ENCODE measurements around the gene MAGI2. TPM values are rescaled to one million over a fixed set of nuclear protein-coding genes. Genes with fewer than 3 reads are reported as not detected.
A peak's percentile ranks its signal among the peaks of the same experiment; 100 is the strongest.

Gene MAGI2
- total RNA-seq, 1 donor = 18.8 TPM

DNA sequence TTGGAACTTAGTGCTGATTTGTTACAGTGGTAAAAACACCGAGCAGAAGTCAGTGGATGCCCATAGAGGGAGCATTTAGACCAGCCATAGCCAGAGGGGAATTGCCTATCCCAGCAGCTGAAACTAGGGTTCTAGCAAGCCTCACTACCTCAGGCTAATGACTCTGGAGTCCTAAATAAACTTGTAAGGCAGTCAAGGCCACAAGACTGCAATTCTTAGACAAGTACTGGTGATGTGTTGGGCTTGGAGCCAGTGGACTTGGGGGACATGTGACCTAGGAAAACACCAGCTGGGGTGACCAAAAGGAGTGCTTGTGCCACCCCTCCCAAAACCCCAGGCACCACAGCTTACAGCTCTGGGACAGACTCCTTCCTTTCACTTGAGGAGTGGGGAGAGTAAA is 209.0 kb downstream of the MAGI2 start:
- H3K4me3 ChIP-seq (ENCODE audit: insufficient read depth, low read length) = no peak overlapping the region
- no peak for DNase-seq (ENCODE audit: insufficient read length, low spot score, missing footprints)
- no peaks in the 10 kb centered on the region for H3K36me3 ChIP-seq (ENCODE audit: insufficient read depth, low read length)
- no peak overlapping the region for H2AFZ ChIP-seq (ENCODE audit: low read length)
- H3K79me2 ChIP-seq (ENCODE audit: insufficient read depth, low read length) = no peaks in the 10 kb centered on the region
- no peaks in the 10 kb centered on the region for H3K27me3 ChIP-seq (ENCODE audit: insufficient read depth, low read length)
- H4K20me1 ChIP-seq (ENCODE audit: insufficient read depth, low read length) = no peaks in the 10 kb centered on the region
- H3K4me2 ChIP-seq (ENCODE audit: insufficient read depth, low read length) = no peak overlapping the region
- TF ChIP-seq, protein P1, sequence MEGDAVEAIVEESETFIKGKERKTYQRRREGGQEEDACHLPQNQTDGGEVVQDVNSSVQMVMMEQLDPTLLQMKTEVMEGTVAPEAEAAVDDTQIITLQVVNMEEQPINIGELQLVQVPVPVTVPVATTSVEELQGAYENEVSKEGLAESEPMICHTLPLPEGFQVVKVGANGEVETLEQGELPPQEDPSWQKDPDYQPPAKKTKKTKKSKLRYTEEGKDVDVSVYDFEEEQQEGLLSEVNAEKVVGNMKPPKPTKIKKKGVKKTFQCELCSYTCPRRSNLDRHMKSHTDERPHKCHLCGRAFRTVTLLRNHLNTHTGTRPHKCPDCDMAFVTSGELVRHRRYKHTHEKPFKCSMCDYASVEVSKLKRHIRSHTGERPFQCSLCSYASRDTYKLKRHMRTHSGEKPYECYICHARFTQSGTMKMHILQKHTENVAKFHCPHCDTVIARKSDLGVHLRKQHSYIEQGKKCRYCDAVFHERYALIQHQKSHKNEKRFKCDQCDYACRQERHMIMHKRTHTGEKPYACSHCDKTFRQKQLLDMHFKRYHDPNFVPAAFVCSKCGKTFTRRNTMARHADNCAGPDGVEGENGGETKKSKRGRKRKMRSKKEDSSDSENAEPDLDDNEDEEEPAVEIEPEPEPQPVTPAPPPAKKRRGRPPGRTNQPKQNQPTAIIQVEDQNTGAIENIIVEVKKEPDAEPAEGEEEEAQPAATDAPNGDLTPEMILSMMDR (IDR thresholded peaks at IDR 0.05; ENCODE audit: extremely low read depth, low read depth, low read length) = no peak
- H3K27ac ChIP-seq (ENCODE audit: low read depth, low read length) = no peak overlapping the region
- H3K4me1 ChIP-seq (ENCODE audit: insufficient read depth, low read length) = peaks cover 10% of the 10 kb centered on the region
- no peaks in the 10 kb centered on the region for H3K9me3 ChIP-seq (ENCODE audit: low read depth, low read length)

DNA sequence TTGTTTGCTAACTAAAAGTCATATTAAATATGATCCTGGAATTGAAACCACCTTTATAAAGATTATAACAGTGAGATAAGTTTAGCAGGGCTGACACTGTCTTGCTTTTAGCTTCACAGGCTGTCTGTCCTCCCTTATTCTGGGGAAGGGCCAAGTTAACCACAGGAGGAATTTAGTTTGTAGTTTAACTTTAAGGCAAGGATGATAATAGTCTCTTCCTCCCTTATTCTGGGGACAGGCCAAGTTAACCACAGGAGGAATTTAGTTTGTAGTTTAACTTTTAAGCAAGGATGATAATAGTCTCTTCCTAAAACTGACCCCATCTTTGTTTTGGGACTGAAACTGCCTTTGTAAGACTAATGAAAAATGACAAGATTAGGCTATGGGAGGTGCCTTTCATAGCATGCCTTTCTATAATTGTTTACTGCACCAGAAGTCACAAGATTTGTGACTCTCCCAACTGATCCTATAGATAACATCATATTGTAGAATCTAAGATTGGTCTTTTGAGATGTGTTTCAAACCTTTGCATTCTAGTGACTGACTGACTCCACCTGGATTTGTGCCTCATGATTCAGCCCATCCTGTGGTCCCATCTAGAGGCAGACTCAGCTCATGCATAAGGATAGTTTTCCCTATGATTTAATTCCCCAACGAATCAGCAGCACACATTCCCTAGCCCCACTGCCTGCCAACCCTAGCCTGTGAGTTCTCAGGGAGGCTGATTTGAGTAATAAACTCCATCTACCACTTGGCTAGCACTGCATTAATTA is 212.0 kb downstream of the MAGI2 start:
- Histone ChIP-seq H3K27ac (ENCODE audit: low read depth, low read length) (no peak overlapping the region), H3K4me1 (ENCODE audit: insufficient read depth, low read length) (peaks cover 12% of the 10 kb centered on the region), H4K20me1 (ENCODE audit: insufficient read depth, low read length) (no peaks in the 10 kb centered on the region), H3K4me3 (ENCODE audit: insufficient read depth, low read length) (no peak overlapping the region), H3K9me3 (ENCODE audit: low read depth, low read length) (no peaks in the 10 kb centered on the region), H3K27me3 (ENCODE audit: insufficient read depth, low read length) (no peaks in the 10 kb centered on the region), H3K4me2 (ENCODE audit: insufficient read depth, low read length) (peak overlapping the region; percentile 7), H2AFZ (ENCODE audit: low read length) (no peak overlapping the region), H3K36me3 (ENCODE audit: insufficient read depth, low read length) (no peaks in the 10 kb centered on the region), H3K79me2 (ENCODE audit: insufficient read depth, low read length) (no peaks in the 10 kb centered on the region)
- TF ChIP-seq, protein P1 (IDR thresholded peaks at IDR 0.05; ENCODE audit: extremely low read depth, low read depth, low read length) = no peak
- peak; percentile 60 for DNase-seq (ENCODE audit: insufficient read length, low spot score, missing footprints)

DNA sequence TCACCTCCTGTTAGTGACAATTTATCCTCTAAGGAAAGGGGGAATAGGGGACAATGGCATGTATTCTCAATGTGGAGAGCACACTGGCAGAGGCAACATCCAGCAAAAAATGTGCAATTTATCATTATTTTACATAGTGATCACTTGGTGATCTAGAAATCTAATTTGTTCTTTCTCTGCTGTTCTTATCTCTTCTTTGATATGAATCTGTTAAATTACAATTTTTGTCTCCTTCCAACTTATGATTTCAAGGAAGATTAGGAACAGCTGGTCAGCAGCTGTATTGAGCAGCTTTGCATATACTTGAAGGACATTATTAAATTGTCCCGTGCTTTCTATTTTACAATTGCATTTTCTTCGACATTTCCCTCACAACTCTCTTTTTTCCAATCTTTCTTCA is 213.1 kb downstream of the MAGI2 start:
- TF ChIP-seq, protein P1 (IDR thresholded peaks at IDR 0.05; ENCODE audit: extremely low read depth, low read depth, low read length) = no peak
- Histone ChIP-seq H3K27ac (ENCODE audit: low read depth, low read length) (no peak overlapping the region), H2AFZ (ENCODE audit: low read length) (no peak overlapping the region), H3K4me3 (ENCODE audit: insufficient read depth, low read length) (no peak overlapping the region), H3K4me1 (ENCODE audit: insufficient read depth, low read length) (peaks cover 12% of the 10 kb centered on the region), H3K27me3 (ENCODE audit: insufficient read depth, low read length) (no peaks in the 10 kb centered on the region), H3K79me2 (ENCODE audit: insufficient read depth, low read length) (no peaks in the 10 kb centered on the region), H4K20me1 (ENCODE audit: insufficient read depth, low read length) (no peaks in the 10 kb centered on the region), H3K9me3 (ENCODE audit: low read depth, low read length) (no peaks in the 10 kb centered on the region), H3K4me2 (ENCODE audit: insufficient read depth, low read length) (no peak overlapping the region), H3K36me3 (ENCODE audit: insufficient read depth, low read length) (no peaks in the 10 kb centered on the region)
- DNase-seq (ENCODE audit: insufficient read length, low spot score, missing footprints) = no peak

DNA sequence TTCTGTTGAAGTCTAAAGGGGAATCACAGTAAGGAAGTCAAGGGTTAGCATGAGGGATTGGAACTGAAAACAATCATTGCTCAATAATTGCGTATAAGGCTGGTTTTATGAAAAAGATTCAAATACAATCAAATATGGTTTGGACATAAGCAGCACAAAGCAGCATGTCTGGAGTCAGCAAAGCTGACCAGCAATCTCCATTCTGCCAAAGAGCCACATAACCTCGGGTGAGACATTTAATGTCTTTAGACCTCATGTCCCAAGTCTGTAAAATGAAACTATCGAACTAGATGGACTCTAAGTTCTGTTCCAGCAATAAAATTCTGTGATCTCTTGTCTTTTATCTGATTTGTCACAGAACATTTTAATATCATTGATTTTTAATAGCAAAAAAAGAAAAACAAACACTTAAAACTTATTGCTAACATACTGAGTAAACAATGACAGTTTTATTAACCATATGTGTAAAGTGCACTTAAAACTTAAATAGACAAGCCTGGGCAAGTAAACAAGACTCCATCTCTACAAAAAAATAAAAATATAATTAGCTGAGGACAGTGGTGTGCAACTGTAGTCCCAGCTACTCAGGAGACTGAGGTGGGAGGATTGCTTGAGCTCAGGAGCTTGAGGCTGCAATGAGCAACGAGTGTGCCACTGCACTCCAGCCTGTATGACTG is 217.0 kb downstream of the MAGI2 start:
- no peak for DNase-seq (ENCODE audit: insufficient read length, low spot score, missing footprints)
- Histone ChIP-seq H3K27me3 (ENCODE audit: insufficient read depth, low read length) (no peaks in the 10 kb centered on the region), H3K36me3 (ENCODE audit: insufficient read depth, low read length) (no peaks in the 10 kb centered on the region), H3K4me1 (ENCODE audit: insufficient read depth, low read length) (peaks cover 11% of the 10 kb centered on the region), H2AFZ (ENCODE audit: low read length) (peak overlapping the region; percentile 62), H3K79me2 (ENCODE audit: insufficient read depth, low read length) (no peaks in the 10 kb centered on the region), H3K4me3 (ENCODE audit: insufficient read depth, low read length) (peak overlapping the region; percentile 8), H4K20me1 (ENCODE audit: insufficient read depth, low read length) (no peaks in the 10 kb centered on the region), H3K9me3 (ENCODE audit: low read depth, low read length) (no peaks in the 10 kb centered on the region), H3K27ac (ENCODE audit: low read depth, low read length) (no peak overlapping the region), H3K4me2 (ENCODE audit: insufficient read depth, low read length) (peak overlapping the region; percentile 53)
- TF ChIP-seq, protein P1 (IDR thresholded peaks at IDR 0.05; ENCODE audit: extremely low read depth, low read depth, low read length) = no peak

Data from osteoblast (primary cell).